ENCODE results near the gene PDE9A. TPM values are rescaled to one million over a fixed set of nuclear protein-coding genes. Genes with fewer than 3 reads are reported as not detected.

The PDE9A gene
- total and polyA plus RNA-seq, 2 donors (not counting 3 experiments of a cell fraction or from before 2014, with no cell fraction given) = 0.28 to 2.2 TPM

DNA sequence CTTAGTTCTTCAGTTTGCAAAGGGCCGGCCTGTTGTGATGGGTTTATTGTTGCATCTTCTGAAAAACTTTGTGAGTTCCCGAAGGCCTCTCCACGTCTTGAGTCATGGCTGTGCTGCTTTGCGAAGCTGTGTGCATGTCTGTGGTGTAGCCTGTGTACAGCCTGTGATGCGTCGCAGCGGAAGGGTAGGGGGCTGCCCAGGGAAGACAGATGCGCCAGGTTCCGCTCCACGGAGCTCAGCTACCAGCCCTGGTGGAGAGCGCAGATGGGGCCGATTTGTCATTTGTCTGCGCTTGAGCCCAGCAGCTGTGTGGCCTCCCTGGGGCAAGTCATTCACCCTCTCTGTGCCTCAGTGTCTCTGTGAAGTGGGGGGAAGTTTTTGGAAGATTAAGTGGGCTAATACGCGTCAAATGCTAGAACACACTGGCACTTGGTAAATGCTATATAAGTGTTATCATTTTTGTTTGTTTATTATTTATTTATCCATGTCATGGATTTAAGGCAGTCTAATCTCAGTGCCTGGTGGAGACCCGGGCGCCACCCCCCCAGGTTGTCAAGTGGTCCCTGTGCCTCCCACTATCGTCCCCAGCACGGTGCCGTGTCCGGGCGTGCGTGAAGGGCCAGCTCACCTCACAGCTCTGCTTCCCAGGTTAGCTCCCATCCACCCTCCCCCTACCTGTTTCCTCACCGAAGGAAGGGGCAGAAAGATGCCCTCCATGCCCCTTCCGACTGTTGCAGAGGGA, 8.4 kb downstream of the PDE9A start:
- ChIA-PET POLR2A (no interaction called here), CTCF (no interaction called here)
- Histone ChIP-seq H3K9ac (replicated peaks; ENCODE audit: extremely low read depth, insufficient read depth, low read length) (no peak overlapping the region), H3K79me2 (ENCODE audit: control insufficient read depth, insufficient read depth, low read length) (no peaks in the 10 kb centered on the region), H3K4me2 (ENCODE audit: insufficient read depth, low read length) (no peak overlapping the region), H3K9me1 (replicated peaks; ENCODE audit: control insufficient read depth, extremely low read depth, insufficient read depth, low read length) (no peaks in the 10 kb centered on the region), H3K27ac (ENCODE audit: insufficient read depth, low read depth, low read length) (no peak overlapping the region), H3K27me3 (ENCODE audit: control insufficient read depth in 2 of 2, insufficient read depth in 2 of 2, low read length in 2 of 2) (no peaks in the 10 kb centered on the region), H3K4me3 (replicated peaks in 1 of 3; ENCODE audit: insufficient read depth in 1 of 3, low read depth in 1 of 3, low read length in 3 of 3) (no peak overlapping the region), H3K36me3 (ENCODE audit: control insufficient read depth in 2 of 2, extremely low read depth in 1 of 2, insufficient read depth in 2 of 2, low read length in 2 of 2) (no peaks in the 10 kb centered on the region), H4K20me1 (replicated peaks; ENCODE audit: control insufficient read depth, extremely low read depth, insufficient read depth, low read length) (no peaks in the 10 kb centered on the region), H3K9me3 (replicated peaks; ENCODE audit: control insufficient read depth, insufficient read depth, low read length) (no peaks in the 10 kb centered on the region), H3K4me1 (ENCODE audit: control insufficient read depth, extremely low read depth, insufficient read depth, low read length) (no peaks in the 10 kb centered on the region), H2AFZ (ENCODE audit: low read depth, low read length) (no peak overlapping the region)
- dilution Hi-C loops (cut with MboI; ENCODE audit: extremely low pct_ligation_motif_present, low sequenced_read_pairs) = no loop called here
- DNase-seq (ENCODE audit: low read depth, low spot score) (no peak), FAIRE-seq (no peak)
- TF ChIP-seq CTCF (IDR thresholded peaks at IDR 0.05; ENCODE audit: extremely low read depth in 1 of 2, insufficient read depth in 1 of 2, low read depth in 1 of 2, low read length in 2 of 2) = no peak
- no peak for TF ChIP-seq GATA2 (IDR thresholded peaks at IDR 0.05; ENCODE audit: insufficient read depth, insufficient read length, low read depth, low read length)
- no peak for TF ChIP-seq EZH2 (IDR thresholded peaks at IDR 0.05; ENCODE audit: borderline replicate concordance, low read depth, low read length, severe bottlenecking)
- no peak for TF ChIP-seq JUN (IDR thresholded peaks at IDR 0.05; ENCODE audit: borderline replicate concordance, insufficient read depth, insufficient read length, low read depth)
- BruUV-seq (replicated peaks) = no TSS peak
- intact Hi-C loops (cut with micrococcal nuclease) = no loop called here
